ENCODE measurements around the gene TXNRD2. TPM values are rescaled to one million over a fixed set of nuclear protein-coding genes. Genes with fewer than 3 reads are reported as not detected.

TXNRD2 gene
- total and polyA plus RNA-seq, 2 experiments from 2014 or later, result 11.2 to 12.4 TPM

DNA sequence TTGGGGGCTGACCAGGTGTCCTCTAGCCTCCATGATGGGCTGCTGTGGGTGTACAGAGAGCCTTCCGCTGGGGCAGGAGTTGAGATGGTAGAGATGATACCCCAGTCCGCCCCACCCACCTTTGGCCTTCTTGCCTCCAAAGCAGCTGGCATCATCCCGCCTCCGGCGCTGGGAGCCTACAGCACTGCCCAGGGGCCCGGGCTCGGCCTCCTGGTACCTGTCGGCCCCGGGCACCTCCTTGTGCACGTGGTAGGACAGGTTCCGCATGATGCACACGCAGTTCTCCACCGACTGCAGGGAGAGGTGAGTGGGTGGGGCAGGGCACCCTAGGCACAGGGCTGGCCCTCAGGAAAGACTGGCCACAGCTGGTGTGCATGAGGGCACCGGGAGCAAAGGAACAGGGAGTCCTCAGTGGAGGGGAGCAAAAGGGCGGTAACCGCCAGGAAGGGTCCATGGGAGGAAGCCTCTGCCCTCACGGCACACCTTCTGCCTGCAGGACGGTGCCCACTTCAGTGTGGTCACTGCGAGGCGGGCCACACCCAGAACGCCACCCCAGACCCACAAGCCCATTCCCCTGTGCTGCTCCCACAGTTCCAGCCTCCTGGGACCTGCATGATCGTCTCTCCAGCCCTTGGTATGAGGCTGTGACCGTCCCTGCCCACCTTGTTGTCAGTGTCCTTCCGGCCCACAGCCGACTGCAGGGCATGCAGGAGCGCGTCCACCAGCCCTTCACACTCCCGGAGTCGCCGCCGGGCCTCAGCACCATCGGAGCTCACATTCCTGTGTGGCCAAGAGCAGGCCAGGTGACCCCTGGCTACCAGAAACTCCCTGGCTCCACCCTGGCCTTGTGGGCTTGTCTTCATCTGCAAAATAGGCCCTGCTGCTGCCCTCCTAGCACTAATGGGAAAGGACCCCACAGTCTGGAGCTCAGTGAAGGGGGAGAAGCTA, 36.0 kb upstream of the TXNRD2 start:
- Histone ChIP-seq H3K9me2 (ENCODE audit: insufficient read depth) (no peaks in the 10 kb centered on the region), H4K20me1 (replicated peaks; ENCODE audit: insufficient read depth) (no peaks in the 10 kb centered on the region; the same call in 1 of the 2 replicates), H3K36me3 (ENCODE audit: insufficient read depth) (0 out of 2 replicates have a peak, but pooled peaks cover 4% of the 10 kb centered on the region), H2AFZ (no peak overlapping the region), H3K79me2 (replicated peaks; ENCODE audit: insufficient read depth) (no peaks in the 10 kb centered on the region), H3K4me3 (no peak overlapping the region), H3K27me3 (ENCODE audit: insufficient read depth) (no peaks in the 10 kb centered on the region), H3K4me1 (ENCODE audit: insufficient read depth) (peaks cover 10% of the 10 kb centered on the region), H3K4me2 (no peak overlapping the region), H3F3A (replicated peaks; ENCODE audit: low read depth) (0 out of 2 replicates have a peak, but pooled peaks cover 3% of the 10 kb centered on the region), H3K27ac (ENCODE audit: low read depth) (no peak overlapping the region)
- Mint-ChIP-seq H3K27ac (no peak overlapping the region; the same call in 1 of the 2 replicates), H3K9me3 (no peaks in the 10 kb centered on the region), H3K4me3 (no peak overlapping the region), H3K27me3 (ENCODE audit: insufficient read depth, low read depth, poor library complexity) (peaks cover 2% of the 10 kb centered on the region), H3K4me1 (peaks cover 17% of the 10 kb centered on the region), H3K36me3 (ENCODE audit: low read depth) (peaks cover 18% of the 10 kb centered on the region)
- ATAC-seq (no peak), DNase-seq (ENCODE audit: low spot score) (no peak)
- TF ChIP-seq, protein P1, sequence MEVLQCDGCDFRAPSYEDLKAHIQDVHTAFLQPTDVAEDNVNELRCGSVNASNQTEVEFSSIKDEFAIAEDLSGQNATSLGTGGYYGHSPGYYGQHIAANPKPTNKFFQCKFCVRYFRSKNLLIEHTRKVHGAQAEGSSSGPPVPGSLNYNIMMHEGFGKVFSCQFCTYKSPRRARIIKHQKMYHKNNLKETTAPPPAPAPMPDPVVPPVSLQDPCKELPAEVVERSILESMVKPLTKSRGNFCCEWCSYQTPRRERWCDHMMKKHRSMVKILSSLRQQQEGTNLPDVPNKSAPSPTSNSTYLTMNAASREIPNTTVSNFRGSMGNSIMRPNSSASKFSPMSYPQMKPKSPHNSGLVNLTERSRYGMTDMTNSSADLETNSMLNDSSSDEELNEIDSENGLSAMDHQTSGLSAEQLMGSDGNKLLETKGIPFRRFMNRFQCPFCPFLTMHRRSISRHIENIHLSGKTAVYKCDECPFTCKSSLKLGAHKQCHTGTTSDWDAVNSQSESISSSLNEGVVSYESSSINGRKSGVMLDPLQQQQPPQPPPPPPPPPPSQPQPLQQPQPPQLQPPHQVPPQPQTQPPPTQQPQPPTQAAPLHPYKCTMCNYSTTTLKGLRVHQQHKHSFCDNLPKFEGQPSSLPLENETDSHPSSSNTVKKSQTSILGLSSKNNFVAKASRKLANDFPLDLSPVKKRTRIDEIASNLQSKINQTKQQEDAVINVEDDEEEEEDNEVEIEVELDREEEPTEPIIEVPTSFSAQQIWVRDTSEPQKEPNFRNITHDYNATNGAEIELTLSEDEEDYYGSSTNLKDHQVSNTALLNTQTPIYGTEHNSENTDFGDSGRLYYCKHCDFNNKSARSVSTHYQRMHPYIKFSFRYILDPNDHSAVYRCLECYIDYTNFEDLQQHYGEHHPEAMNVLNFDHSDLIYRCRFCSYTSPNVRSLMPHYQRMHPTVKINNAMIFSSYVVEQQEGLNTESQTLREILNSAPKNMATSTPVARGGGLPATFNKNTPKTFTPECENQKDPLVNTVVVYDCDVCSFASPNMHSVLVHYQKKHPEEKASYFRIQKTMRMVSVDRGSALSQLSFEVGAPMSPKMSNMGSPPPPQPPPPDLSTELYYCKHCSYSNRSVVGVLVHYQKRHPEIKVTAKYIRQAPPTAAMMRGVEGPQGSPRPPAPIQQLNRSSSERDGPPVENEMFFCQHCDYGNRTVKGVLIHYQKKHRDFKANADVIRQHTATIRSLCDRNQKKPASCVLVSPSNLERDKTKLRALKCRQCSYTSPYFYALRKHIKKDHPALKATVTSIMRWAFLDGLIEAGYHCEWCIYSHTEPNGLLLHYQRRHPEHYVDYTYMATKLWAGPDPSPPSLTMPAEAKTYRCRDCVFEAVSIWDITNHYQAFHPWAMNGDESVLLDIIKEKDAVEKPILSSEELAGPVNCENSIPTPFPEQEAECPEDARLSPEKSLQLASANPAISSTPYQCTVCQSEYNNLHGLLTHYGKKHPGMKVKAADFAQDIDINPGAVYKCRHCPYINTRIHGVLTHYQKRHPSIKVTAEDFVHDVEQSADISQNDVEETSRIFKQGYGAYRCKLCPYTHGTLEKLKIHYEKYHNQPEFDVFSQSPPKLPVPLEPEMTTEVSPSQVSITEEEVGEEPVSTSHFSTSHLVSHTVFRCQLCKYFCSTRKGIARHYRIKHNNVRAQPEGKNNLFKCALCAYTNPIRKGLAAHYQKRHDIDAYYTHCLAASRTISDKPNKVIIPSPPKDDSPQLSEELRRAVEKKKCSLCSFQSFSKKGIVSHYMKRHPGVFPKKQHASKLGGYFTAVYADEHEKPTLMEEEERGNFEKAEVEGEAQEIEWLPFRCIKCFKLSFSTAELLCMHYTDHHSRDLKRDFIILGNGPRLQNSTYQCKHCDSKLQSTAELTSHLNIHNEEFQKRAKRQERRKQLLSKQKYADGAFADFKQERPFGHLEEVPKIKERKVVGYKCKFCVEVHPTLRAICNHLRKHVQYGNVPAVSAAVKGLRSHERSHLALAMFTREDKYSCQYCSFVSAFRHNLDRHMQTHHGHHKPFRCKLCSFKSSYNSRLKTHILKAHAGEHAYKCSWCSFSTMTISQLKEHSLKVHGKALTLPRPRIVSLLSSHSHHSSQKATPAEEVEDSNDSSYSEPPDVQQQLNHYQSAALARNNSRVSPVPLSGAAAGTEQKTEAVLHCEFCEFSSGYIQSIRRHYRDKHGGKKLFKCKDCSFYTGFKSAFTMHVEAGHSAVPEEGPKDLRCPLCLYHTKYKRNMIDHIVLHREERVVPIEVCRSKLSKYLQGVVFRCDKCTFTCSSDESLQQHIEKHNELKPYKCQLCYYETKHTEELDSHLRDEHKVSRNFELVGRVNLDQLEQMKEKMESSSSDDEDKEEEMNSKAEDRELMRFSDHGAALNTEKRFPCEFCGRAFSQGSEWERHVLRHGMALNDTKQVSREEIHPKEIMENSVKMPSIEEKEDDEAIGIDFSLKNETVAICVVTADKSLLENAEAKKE (CRISPR knock-in tag; IDR thresholded peaks at IDR 0.05), result no peak
- TF ChIP-seq CTCF (conservative IDR thresholded peaks at IDR 0.05; ENCODE audit: low read depth in 2 of 2) (no peak), CREB1 (CRISPR knock-in tag; IDR thresholded peaks at IDR 0.05; ENCODE audit: low read depth) (no peak), POLR2AphosphoS5 (IDR thresholded peaks at IDR 0.05; ENCODE audit: low read depth) (no peak), EZH2 (IDR thresholded peaks at IDR 0.05; ENCODE audit: low read depth, unreplicated experiment) (no peak), NANOG (IDR thresholded peaks at IDR 0.05; ENCODE audit: borderline replicate concordance) (no peak), ZNF114 (CRISPR knock-in tag; IDR thresholded peaks at IDR 0.05) (no peak), STAT1 (IDR thresholded peaks at IDR 0.05; ENCODE audit: unreplicated experiment) (no peak), ZNF331 (CRISPR knock-in tag; IDR thresholded peaks at IDR 0.05; ENCODE audit: low read depth) (no peak), EZH2phosphoT487 (IDR thresholded peaks at IDR 0.05; ENCODE audit: unreplicated experiment) (no peak), JUNB (IDR thresholded peaks at IDR 0.05; ENCODE audit: unreplicated experiment) (no peak)
- TF ChIP-seq, protein P2, sequence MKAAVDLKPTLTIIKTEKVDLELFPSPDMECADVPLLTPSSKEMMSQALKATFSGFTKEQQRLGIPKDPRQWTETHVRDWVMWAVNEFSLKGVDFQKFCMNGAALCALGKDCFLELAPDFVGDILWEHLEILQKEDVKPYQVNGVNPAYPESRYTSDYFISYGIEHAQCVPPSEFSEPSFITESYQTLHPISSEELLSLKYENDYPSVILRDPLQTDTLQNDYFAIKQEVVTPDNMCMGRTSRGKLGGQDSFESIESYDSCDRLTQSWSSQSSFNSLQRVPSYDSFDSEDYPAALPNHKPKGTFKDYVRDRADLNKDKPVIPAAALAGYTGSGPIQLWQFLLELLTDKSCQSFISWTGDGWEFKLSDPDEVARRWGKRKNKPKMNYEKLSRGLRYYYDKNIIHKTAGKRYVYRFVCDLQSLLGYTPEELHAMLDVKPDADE (IDR thresholded peaks at IDR 0.05), result no peak
